ENCODE results near the gene RNLS. TPM values are rescaled to one million over a fixed set of nuclear protein-coding genes. Genes with fewer than 3 reads are reported as not detected.

Gene RNLS
- total and polyA plus RNA-seq, 4 donors = 5.8 to 11.6 (median 7.9) TPM

DNA sequence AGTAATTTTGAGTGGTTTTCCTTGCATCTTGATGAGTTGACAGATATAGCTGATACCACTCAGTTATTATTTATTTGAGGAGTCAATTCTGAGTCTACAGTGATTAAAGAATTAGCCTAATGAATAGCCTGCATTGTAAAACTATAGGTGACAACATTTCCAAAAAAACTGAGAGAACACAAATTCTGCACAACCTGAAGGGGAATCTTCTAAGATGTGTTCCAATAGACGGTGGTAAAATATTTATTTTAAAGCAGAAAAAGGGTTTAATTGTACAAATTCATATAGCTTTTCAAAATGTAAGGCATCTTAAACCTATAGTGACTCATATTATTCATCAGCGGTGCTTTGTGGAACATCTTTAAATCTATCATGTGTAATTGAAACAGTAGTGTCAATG lies 200.4 kb downstream of the RNLS start:
- ATAC-seq (ENCODE audit: insufficient read depth, low FRiP score) = no peak

DNA sequence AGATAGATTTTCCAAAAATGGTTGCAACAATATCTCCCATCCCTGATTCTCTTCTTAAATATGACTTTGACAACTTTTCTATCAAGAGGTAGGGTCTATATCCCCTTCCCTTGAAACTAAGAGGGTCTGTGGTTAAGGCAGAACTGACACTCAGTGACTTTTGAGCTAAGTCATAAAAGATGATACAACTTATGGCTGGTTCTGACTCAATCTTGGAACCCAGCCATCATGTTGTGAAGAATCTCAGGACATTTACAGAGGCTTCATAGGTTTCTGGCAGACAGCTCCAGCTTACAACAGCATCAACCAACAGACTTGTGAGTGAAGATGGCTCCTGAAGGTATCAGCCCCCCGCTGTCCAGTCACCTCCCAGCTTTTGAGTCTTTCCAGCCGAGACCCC lies 203.5 kb downstream of the RNLS start:
- no peaks in the 10 kb centered on the region for H3K4me1 ChIP-seq (ENCODE audit: control insufficient read depth in 5 of 5, insufficient read depth in 5 of 5, low read length in 5 of 5)
- no peak for DNase-seq
- WGBS, 2 donors = 93 to 94% methylated on average over 2 of the region's 2 CpGs

More for the DNA sequence above, 200.4 kb downstream of the RNLS start:
- Histone ChIP-seq H3K9ac (ENCODE audit: insufficient read depth in 1 of 2, low read length in 2 of 2) (no peak overlapping the region), H3K27ac (ENCODE audit: low read depth in 1 of 2, low read length in 1 of 2) (no peak overlapping the region), H3K4me3 (no peak overlapping the region), H3K36me3 (ENCODE audit: control insufficient read depth in 4 of 4, insufficient read depth in 4 of 4, low read length in 4 of 4) (no peaks in the 10 kb centered on the region), H3K27me3 (ENCODE audit: control insufficient read depth in 3 of 3, insufficient read depth in 3 of 3, low read length in 2 of 3) (no peaks in the 10 kb centered on the region), H3K4me1 (ENCODE audit: control insufficient read depth in 5 of 5, insufficient read depth in 5 of 5, low read length in 5 of 5) (peaks cover 0 to 24% (median 15%) of the 10 kb centered on the region in 5 donors), H3K9me3 (ENCODE audit: control insufficient read depth in 4 of 4, insufficient read depth in 3 of 4, low read length in 3 of 4) (peaks cover 0 to 3% (median 0%) of the 10 kb centered on the region in 4 donors)
- 99 to 100% methylated on average over 2 of the region's 2 CpGs for WGBS, 2 donors
- TF ChIP-seq, protein P1, sequence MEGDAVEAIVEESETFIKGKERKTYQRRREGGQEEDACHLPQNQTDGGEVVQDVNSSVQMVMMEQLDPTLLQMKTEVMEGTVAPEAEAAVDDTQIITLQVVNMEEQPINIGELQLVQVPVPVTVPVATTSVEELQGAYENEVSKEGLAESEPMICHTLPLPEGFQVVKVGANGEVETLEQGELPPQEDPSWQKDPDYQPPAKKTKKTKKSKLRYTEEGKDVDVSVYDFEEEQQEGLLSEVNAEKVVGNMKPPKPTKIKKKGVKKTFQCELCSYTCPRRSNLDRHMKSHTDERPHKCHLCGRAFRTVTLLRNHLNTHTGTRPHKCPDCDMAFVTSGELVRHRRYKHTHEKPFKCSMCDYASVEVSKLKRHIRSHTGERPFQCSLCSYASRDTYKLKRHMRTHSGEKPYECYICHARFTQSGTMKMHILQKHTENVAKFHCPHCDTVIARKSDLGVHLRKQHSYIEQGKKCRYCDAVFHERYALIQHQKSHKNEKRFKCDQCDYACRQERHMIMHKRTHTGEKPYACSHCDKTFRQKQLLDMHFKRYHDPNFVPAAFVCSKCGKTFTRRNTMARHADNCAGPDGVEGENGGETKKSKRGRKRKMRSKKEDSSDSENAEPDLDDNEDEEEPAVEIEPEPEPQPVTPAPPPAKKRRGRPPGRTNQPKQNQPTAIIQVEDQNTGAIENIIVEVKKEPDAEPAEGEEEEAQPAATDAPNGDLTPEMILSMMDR (IDR thresholded peaks at IDR 0.05; ENCODE audit: control extremely low read depth, extremely low read depth) = no peak
- DNase-seq = no peak

GRCh38 chr10:88377510-88377909 lies 205.6 kb downstream of the RNLS start:
- 97 to 100% methylated on average over 1 of the region's 1 CpG for WGBS, 2 donors
- ATAC-seq (ENCODE audit: insufficient read depth, low FRiP score) (no peak), DNase-seq (no peak)
- Histone ChIP-seq H3K4me3 (no peak overlapping the region), H3K27me3 (ENCODE audit: control insufficient read depth in 3 of 3, insufficient read depth in 3 of 3, low read length in 2 of 3) (no peaks in the 10 kb centered on the region), H3K36me3 (ENCODE audit: control insufficient read depth in 4 of 4, insufficient read depth in 4 of 4, low read length in 4 of 4) (no peaks in the 10 kb centered on the region), H3K4me1 (ENCODE audit: control insufficient read depth in 5 of 5, insufficient read depth in 5 of 5, low read length in 5 of 5) (no peaks in the 10 kb centered on the region), H3K9me3 (ENCODE audit: control insufficient read depth in 4 of 4, insufficient read depth in 3 of 4, low read length in 3 of 4) (no peaks in the 10 kb centered on the region), H3K27ac (ENCODE audit: low read depth in 1 of 2, low read length in 1 of 2) (no peak overlapping the region), H3K9ac (ENCODE audit: insufficient read depth in 1 of 2, low read length in 2 of 2) (no peak overlapping the region)
- TF ChIP-seq, protein P1 (IDR thresholded peaks at IDR 0.05; ENCODE audit: control extremely low read depth, extremely low read depth) = no peak

More for the DNA sequence above, 203.5 kb downstream of the RNLS start:
- no peak overlapping the region for H3K4me3 ChIP-seq
- H3K27ac ChIP-seq (ENCODE audit: low read depth in 1 of 2, low read length in 1 of 2) = no peak overlapping the region
- peaks cover 0 to 3% (median 0%) of the 10 kb centered on the region in 4 donors for H3K9me3 ChIP-seq (ENCODE audit: control insufficient read depth in 4 of 4, insufficient read depth in 3 of 4, low read length in 3 of 4)
- H3K9ac ChIP-seq (ENCODE audit: insufficient read depth in 1 of 2, low read length in 2 of 2) = no peak overlapping the region
- ATAC-seq (ENCODE audit: insufficient read depth, low FRiP score) = no peak
- H3K27me3 ChIP-seq (ENCODE audit: control insufficient read depth in 3 of 3, insufficient read depth in 3 of 3, low read length in 2 of 3) = no peaks in the 10 kb centered on the region
- TF ChIP-seq, protein P1 (IDR thresholded peaks at IDR 0.05; ENCODE audit: control extremely low read depth, extremely low read depth) = no peak
- no peaks in the 10 kb centered on the region for H3K36me3 ChIP-seq (ENCODE audit: control insufficient read depth in 4 of 4, insufficient read depth in 4 of 4, low read length in 4 of 4)

Measured in lung (tissue), 12 donors.